H1 (cell line): ENCODE results near the gene KLHDC7B. TPM values are rescaled to one million over a fixed set of nuclear protein-coding genes. Genes with fewer than 3 reads are reported as not detected.

ENCODE experiments used
- CTCF ChIA-PET: fragments of 300-600 bp; sonication (Branson Sonifier 250); formaldehyde crosslinking; loops from one replicate; lab custom pipeline; 2021; ENCODE audit not compliant: partially characterized antibody; lab: Charles Lee
- POLR2A ChIA-PET: fragments of 300-600 bp; sonication (Branson Sonifier 250); formaldehyde crosslinking; loops from one replicate; lab custom pipeline; 2021; ENCODE audit warnings: inconsistent platforms; ENCODE audit not compliant: partially characterized antibody; lab: Charles Lee
- DNase-seq, 2 experiments: peaks; one replicate each; pipeline versions ENCODE4 v3.0.0 to v3.0.0-alpha.2; 2010 to 2022; ENCODE audit warnings: low spot score in 2 of 2, low read depth in 1 of 2, mixed read lengths in 1 of 2
- FAIRE-seq: peaks from 2 replicates; lab custom pipeline; 2011; peaks lifted over from hg19 to GRCh38; lab: Jason Lieb, UNC
- H2AFZ ChIP-seq: 2 replicates; pipeline ENCODE4 v1.8.1; 2012; ENCODE audit warnings: low read length, inconsistent platforms
- H2AK5ac ChIP-seq: 2 replicates; pipeline ENCODE4 v1.6.1; 2013; ENCODE audit warnings: low read depth, low read length
- H2BK120ac ChIP-seq: replicated peaks from 2 replicates; pipeline ENCODE3; 2013; ENCODE audit warnings: low read depth, low read length, inconsistent platforms
- H2BK12ac ChIP-seq: 2 replicates; pipeline ENCODE4 v1.6.1; 2013; ENCODE audit warnings: low read depth, low read length
- H2BK15ac ChIP-seq: 2 replicates; pipeline ENCODE4 v1.6.1; 2013; ENCODE audit warnings: low read length
- H2BK20ac ChIP-seq: 2 replicates; pipeline ENCODE4 v1.6.1; 2013; ENCODE audit warnings: low read length
- H2BK5ac ChIP-seq: 2 replicates; pipeline ENCODE4 v1.6.1; 2013; ENCODE audit warnings: low read depth, low read length
- H3K14ac ChIP-seq: 2 replicates; pipeline ENCODE4 v1.6.1; 2013; ENCODE audit warnings: inconsistent platforms; ENCODE audit not compliant: insufficient read length
- H3K18ac ChIP-seq: 2 replicates; pipeline ENCODE4 v1.6.1; 2013; ENCODE audit warnings: low read length; ENCODE audit errors: extremely low read depth
- H3K23ac ChIP-seq: 2 replicates; pipeline ENCODE4 v1.6.1; 2013; ENCODE audit warnings: inconsistent platforms; ENCODE audit not compliant: insufficient read length
- H3K23me2 ChIP-seq: 2 replicates; pipeline ENCODE4 v1.6.1; 2013; ENCODE audit warnings: low read depth, low read length
- H3K27ac ChIP-seq: 2 replicates; pipeline ENCODE4 v1.6.1; 2011; ENCODE audit warnings: low read depth, low read length, inconsistent platforms
- H3K27me3 ChIP-seq, 4 experiments: replicated peaks in 1 of 4; 1 replicate in 1 of 4; 2 replicates in 3 of 4; pipeline versions ENCODE4 v1.6.1 to v1.8.1; 2011 to 2013; ENCODE audit warnings: low read length in 3 of 4, mild to moderate bottlenecking in 3 of 4, inconsistent platforms in 2 of 4, mixed read lengths in 2 of 4, moderate library complexity in 1 of 4; ENCODE audit not compliant: control insufficient read depth in 3 of 4, insufficient read depth in 3 of 4; ENCODE audit errors: extremely low read depth in 1 of 4
- H3K36me3 ChIP-seq, 4 experiments: 2 replicates each; pipeline versions ENCODE4 v1.6.1 to v1.8.1; 2011 to 2013; ENCODE audit warnings: mild to moderate bottlenecking in 4 of 4, low read length in 3 of 4, moderate library complexity in 2 of 4, control low read depth in 1 of 4, inconsistent platforms in 1 of 4; ENCODE audit not compliant: insufficient read depth in 4 of 4, control insufficient read depth in 2 of 4
- H3K4ac ChIP-seq: replicated peaks from 2 replicates; pipeline ENCODE3; 2013; ENCODE audit warnings: low read length, low read depth, mixed read lengths, inconsistent platforms; ENCODE audit not compliant: insufficient read length
- H3K4me1 ChIP-seq, 4 experiments: replicated peaks in 1 of 4; 1 replicate in 1 of 4; 2 replicates in 3 of 4; pipeline versions ENCODE4 v1.6.1 to v1.8.1; 2011 to 2013; ENCODE audit warnings: low read length in 3 of 4, inconsistent platforms in 2 of 4, mixed read lengths in 1 of 4; ENCODE audit not compliant: insufficient read depth in 4 of 4, control insufficient read depth in 3 of 4
- H3K4me2 ChIP-seq, 2 experiments: 2 replicates each; pipeline versions ENCODE4 v1.6.1 to v1.8.1; 2011 to 2013; ENCODE audit warnings: low read depth in 2 of 2, low read length in 2 of 2, control low read depth in 1 of 2, inconsistent platforms in 1 of 2, mild to moderate bottlenecking in 1 of 2; ENCODE audit not compliant: insufficient read depth in 1 of 2
- H3K4me3 ChIP-seq, 4 experiments: fragments of 200-600, 300-600 bp in 1 of 4; sonication (generic), shearing (Covaris generic), sonication (Bioruptor Twin) in 1 of 4; 2 replicates each; pipeline versions ENCODE4 v1.5.1 to v1.8.1; 2011 to 2016; ENCODE audit warnings: low read length in 4 of 4, low read depth in 3 of 4, control low read depth in 2 of 4, inconsistent platforms in 2 of 4, mild to moderate bottlenecking in 2 of 4, mixed read lengths in 1 of 4, moderate library complexity in 1 of 4; ENCODE audit not compliant: insufficient read depth in 2 of 4; ENCODE audit errors: extremely low read depth in 1 of 4
- H3K56ac ChIP-seq: replicated peaks from 2 replicates; pipeline ENCODE3; 2013; ENCODE audit warnings: low read depth, mild to moderate bottlenecking, mixed read lengths, low read length, inconsistent platforms; ENCODE audit not compliant: insufficient read length
- H3K79me1 ChIP-seq: 2 replicates; pipeline ENCODE4 v1.6.1; 2013; ENCODE audit warnings: low read depth, low read length, control low read depth
- H3K79me2 ChIP-seq, 2 experiments: 2 replicates each; pipeline versions ENCODE4 v1.6.1 to v1.8.1; 2012 to 2013; ENCODE audit warnings: low read length in 2 of 2, mild to moderate bottlenecking in 2 of 2, inconsistent platforms in 1 of 2; ENCODE audit not compliant: insufficient read depth in 2 of 2, control insufficient read depth in 1 of 2
- H3K9ac ChIP-seq, 4 experiments: replicated peaks in 1 of 4; 1 replicate in 1 of 4; 2 replicates in 3 of 4; pipeline versions ENCODE4 v1.6.1 to v1.8.1; 2011 to 2013; ENCODE audit warnings: low read depth in 3 of 4, low read length in 3 of 4, control low read depth in 2 of 4, mild to moderate bottlenecking in 2 of 4, moderate library complexity in 2 of 4, inconsistent platforms in 1 of 4; ENCODE audit errors: extremely low read depth in 1 of 4
- H3K9me3 ChIP-seq, 2 experiments: 2 replicates each; pipeline versions ENCODE4 v1.6.1 to v1.8.1; 2012 to 2013; ENCODE audit warnings: mild to moderate bottlenecking in 2 of 2, moderate library complexity in 2 of 2, control low read depth in 1 of 2, inconsistent platforms in 1 of 2, low read depth in 1 of 2, low read length in 1 of 2, mixed read lengths in 1 of 2; ENCODE audit not compliant: insufficient read depth in 2 of 2
- H4K20me1 ChIP-seq, 2 experiments: replicated peaks in 1 of 2; 2 replicates each; pipeline versions ENCODE3 to v1.8.1; 2011 to 2013; ENCODE audit warnings: inconsistent platforms in 2 of 2, low read length in 2 of 2, mild to moderate bottlenecking in 1 of 2; ENCODE audit not compliant: insufficient read depth in 2 of 2, control insufficient read depth in 1 of 2
- H4K5ac ChIP-seq: 2 replicates; pipeline ENCODE4 v1.6.1; 2013; ENCODE audit warnings: low read length, low read depth, mixed read lengths, inconsistent platforms; ENCODE audit not compliant: insufficient read length
- H4K8ac ChIP-seq: 2 replicates; pipeline ENCODE4 v1.8.0; 2013; ENCODE audit warnings: mild to moderate bottlenecking, moderate library complexity, low read length, inconsistent platforms; ENCODE audit not compliant: insufficient read depth; ENCODE audit errors: extremely low read depth
- H4K91ac ChIP-seq: replicated peaks from 2 replicates; pipeline ENCODE3; 2013; ENCODE audit warnings: low read length, mixed read lengths, inconsistent platforms; ENCODE audit not compliant: insufficient read length
- ZNF274 ChIP-seq: IDR thresholded peaks from 2 replicates; pipeline ENCODE4 v1.7.0; 2012; ENCODE audit warnings: low read length, borderline replicate concordance; ENCODE audit errors: extremely low read depth
- WGBS, 2 experiments: shearing (Covaris generic) in 1 of 2; methylation state at CpG; one replicate each; pipeline versions ENCODE4 v1.1.6 to v1.1.7; 2013 to 2015; ENCODE audit warnings: low lambda C conversion rate in 2 of 2, mixed read lengths in 2 of 2, inconsistent platforms in 1 of 2, low coverage in 1 of 2, missing lambda C conversion rate in 1 of 2; ENCODE audit not compliant: insufficient replicate concordance in 2 of 2, insufficient coverage in 1 of 2, insufficient read length in 1 of 2; ENCODE audit errors: extremely low coverage in 1 of 2, missing lambda C conversion rate in 1 of 2; 5-methylcytosine and 5-hydroxymethylcytosine counted together
- polyA plus RNA-seq, 7 experiments: library from polyadenylated mRNA; depleted of rRNA in 3 of 7; stranded (reverse) in 5 of 7; unstranded in 2 of 7; fragments of >200 nt in 5 of 7; fragments of 200-250 nt in 2 of 7; gene quantifications; 1 replicate in 5 of 7; 2 replicates in 1 of 7; 4 replicates in 1 of 7; pipeline versions ENCODE4 v1.2.1 to v1.2.3, GENCODE V29; 2011 to 2013; ENCODE audit warnings: missing spikeins in 2 of 7, mixed read lengths in 2 of 7
- total RNA-seq: library from RNA; stranded (reverse); fragmentation: NEBNext Ultra II Directional; extraction: Animal tissue kit (Norgen Biotek cat#: 25700); gene quantifications from 2 replicates; pipeline ENCODE4 v1.2.1, GENCODE V29; 2021

Gene KLHDC7B
- total and polyA plus RNA-seq, 2 of the 8 experiments (the other 6 are each of a cell fraction or from before 2014, with no cell fraction given), result not detected

GRCh38 chr22:50502628-50503474, 42.8 kb upstream of the KLHDC7B start:
- no peak overlapping the region for H3K56ac ChIP-seq
- H3K79me2 ChIP-seq, result no peaks in the 10 kb centered on the region
- no peak overlapping the region for H2AK5ac ChIP-seq
- WGBS, 2 experiments, result 90% methylated on average over 24 of the region's 24 CpGs; no CpG with 5 or more reads in 1 of the 2 experiments
- no peak overlapping the region for H3K18ac ChIP-seq
- no peaks in the 10 kb centered on the region for H3K27me3 ChIP-seq
- H3K23me2 ChIP-seq, result peaks cover 7% of the 10 kb centered on the region; the same call in 1 of the 2 replicates
- no peak overlapping the region; the same call in 1 of the 2 replicates for H4K8ac ChIP-seq
- no peak overlapping the region for H3K4me3 ChIP-seq
- no peak overlapping the region for H2BK15ac ChIP-seq
- H4K5ac ChIP-seq, result no peak overlapping the region
- H2BK20ac ChIP-seq, result no peak overlapping the region
- peaks cover 0 to 13% of the 10 kb centered on the region in 2 experiments for H4K20me1 ChIP-seq
- CTCF ChIA-PET, result interaction anchor here (0.7 to 2.7 kb wide), 11 partner anchors 11 to 189 kb away, joined by 3 to 11 read pairs (median 3); partner anchors contain the start of gene MIOX
- POLR2A ChIA-PET, result interaction anchor here (1.1 to 3.4 kb wide), 2 partner anchors 12 to 18 kb away, joined by 3 to 21 read pairs; no protein-coding TSS in a partner anchor
- FAIRE-seq (no peak), DNase-seq (no peak)
- no peak overlapping the region for H3K14ac ChIP-seq
- H2BK5ac ChIP-seq, result no peak overlapping the region
- H3K36me3 ChIP-seq, result peaks cover 0 to 15% (median 0%) of the 10 kb centered on the region in 4 experiments; a peak in 2 of 8 replicates
- no peak overlapping the region for H2BK120ac ChIP-seq
- H3K4me1 ChIP-seq, result peaks cover 0 to 8% (median 4%) of the 10 kb centered on the region in 4 experiments; a peak in 5 of 7 replicates
- no peak overlapping the region for H3K4ac ChIP-seq
- no peak for TF ChIP-seq ZNF274
- no peak overlapping the region for H3K9ac ChIP-seq
- no peak overlapping the region for H2BK12ac ChIP-seq
- no peak overlapping the region for H2AFZ ChIP-seq
- H3K27ac ChIP-seq, result no peak overlapping the region
- no peak overlapping the region for H3K4me2 ChIP-seq
- H3K79me1 ChIP-seq, result peaks cover 3% of the 10 kb centered on the region; the same call in 1 of the 2 replicates
- H3K9me3 ChIP-seq, result no peaks in the 10 kb centered on the region
- no peak overlapping the region for H3K23ac ChIP-seq
- no peak overlapping the region for H4K91ac ChIP-seq
